C4-2B (cell line): ENCODE measurements around the gene OSBPL5.

Source experiments
- ZFX ChIP-seq: fragments of 450-650 bp; IDR thresholded peaks from 2 replicates; pipeline ENCODE4 v1.6.1; 2017
- TF ChIP-seq, protein P1 (sequence below): fragments of 450-650 bp; conservative IDR thresholded peaks from 2 replicates; pipeline ENCODE4 v1.5.1; 2017; ENCODE audit warnings: mild to moderate bottlenecking

DNA sequence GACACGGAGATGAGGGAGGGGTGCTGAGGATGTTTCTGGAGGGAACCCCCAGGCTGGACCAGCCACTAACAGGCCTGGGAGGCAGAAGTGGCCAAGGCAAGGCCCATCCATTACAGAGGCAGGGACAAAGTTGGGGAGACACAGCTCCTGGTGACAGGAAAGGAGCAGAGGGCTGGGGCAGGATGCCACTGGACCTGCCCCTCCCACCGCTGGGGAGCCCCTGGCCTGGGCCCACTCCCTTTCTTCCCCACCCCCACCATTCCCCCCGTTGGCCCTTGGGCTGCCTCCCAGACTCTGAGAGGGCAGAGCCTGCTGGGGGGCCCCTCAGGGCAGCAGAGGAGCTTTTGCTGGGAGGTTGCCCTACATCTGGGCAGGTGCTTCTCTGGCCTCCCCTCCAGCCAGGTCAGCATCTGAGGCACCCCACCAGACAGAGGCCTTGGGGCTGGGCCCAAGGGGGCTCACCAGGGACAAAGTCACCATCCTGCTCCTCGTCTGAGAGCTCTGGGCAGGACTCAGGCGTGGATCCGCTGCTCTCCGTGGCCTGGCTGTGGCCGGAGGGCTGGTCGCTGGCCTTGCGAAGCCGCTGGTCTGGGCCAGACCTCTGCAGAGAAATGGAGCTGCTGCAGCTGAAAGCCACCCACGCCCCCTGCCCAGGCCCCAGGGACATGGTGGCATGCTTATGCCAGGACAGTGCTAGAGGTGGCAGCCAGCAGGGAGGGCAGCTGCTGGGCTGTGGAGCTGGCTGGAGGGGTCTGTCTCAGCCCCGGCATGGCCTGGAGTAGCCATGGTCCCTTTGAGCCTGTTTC lies 74.8 kb downstream of the OSBPL5 start:
- TF ChIP-seq, protein P1, sequence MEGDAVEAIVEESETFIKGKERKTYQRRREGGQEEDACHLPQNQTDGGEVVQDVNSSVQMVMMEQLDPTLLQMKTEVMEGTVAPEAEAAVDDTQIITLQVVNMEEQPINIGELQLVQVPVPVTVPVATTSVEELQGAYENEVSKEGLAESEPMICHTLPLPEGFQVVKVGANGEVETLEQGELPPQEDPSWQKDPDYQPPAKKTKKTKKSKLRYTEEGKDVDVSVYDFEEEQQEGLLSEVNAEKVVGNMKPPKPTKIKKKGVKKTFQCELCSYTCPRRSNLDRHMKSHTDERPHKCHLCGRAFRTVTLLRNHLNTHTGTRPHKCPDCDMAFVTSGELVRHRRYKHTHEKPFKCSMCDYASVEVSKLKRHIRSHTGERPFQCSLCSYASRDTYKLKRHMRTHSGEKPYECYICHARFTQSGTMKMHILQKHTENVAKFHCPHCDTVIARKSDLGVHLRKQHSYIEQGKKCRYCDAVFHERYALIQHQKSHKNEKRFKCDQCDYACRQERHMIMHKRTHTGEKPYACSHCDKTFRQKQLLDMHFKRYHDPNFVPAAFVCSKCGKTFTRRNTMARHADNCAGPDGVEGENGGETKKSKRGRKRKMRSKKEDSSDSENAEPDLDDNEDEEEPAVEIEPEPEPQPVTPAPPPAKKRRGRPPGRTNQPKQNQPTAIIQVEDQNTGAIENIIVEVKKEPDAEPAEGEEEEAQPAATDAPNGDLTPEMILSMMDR, result no peak
- no peak for TF ChIP-seq ZFX
